Measurements from ENCODE around the gene PMS1. TPM values are rescaled to one million over a fixed set of nuclear protein-coding genes. Genes with fewer than 3 reads are reported as not detected.
"Not testable (repeated sequence)": the region's sequence is repeated elsewhere in the genome, so short reads cannot be mapped to it uniquely, and the experiment has no call there.

The PMS1 gene
- total RNA-seq, 1 donor from 2014 or later, result 47.3 TPM

GRCh38 chr2:189879716-189880081 is 95.4 kb downstream of the PMS1 start:
- Mint-ChIP-seq H3K9me3 (no peaks in the 10 kb centered on the region), H3K4me1 (ENCODE audit: unreplicated experiment) (peaks cover 5% of the 10 kb centered on the region), H3K27me3 (no peaks in the 10 kb centered on the region), H3K4me3 (no peak overlapping the region), H3K36me3 (peaks cover 28% of the 10 kb centered on the region), H3K27ac (no peak overlapping the region)
- TF ChIP-seq CTCF (conservative IDR thresholded peaks at IDR 0.05), result no peak
- no peak for DNase-seq (ENCODE audit: extremely low spot score, unreplicated experiment)

GRCh38 chr2:189880429-189880828 is 96.2 kb downstream of the PMS1 start:
- Mint-ChIP-seq H3K36me3 (peaks cover 21% of the 10 kb centered on the region), H3K27me3 (no peaks in the 10 kb centered on the region), H3K27ac (no peak overlapping the region), H3K4me1 (ENCODE audit: unreplicated experiment) (peaks cover 5% of the 10 kb centered on the region), H3K9me3 (no peaks in the 10 kb centered on the region), H3K4me3 (no peak overlapping the region)
- no peak for TF ChIP-seq CTCF (conservative IDR thresholded peaks at IDR 0.05)
- no peak for DNase-seq (ENCODE audit: extremely low spot score, unreplicated experiment)

GRCh38 chr2:189880832-189881492 is 96.7 kb downstream of the PMS1 start:
- Mint-ChIP-seq H3K27me3 (no peaks in the 10 kb centered on the region), H3K36me3 (peaks cover 20% of the 10 kb centered on the region), H3K9me3 (no peaks in the 10 kb centered on the region), H3K4me3 (no peak overlapping the region), H3K4me1 (ENCODE audit: unreplicated experiment) (peaks cover 5% of the 10 kb centered on the region), H3K27ac (no peak overlapping the region)
- DNase-seq (ENCODE audit: extremely low spot score, unreplicated experiment), result no peak
- no peak for TF ChIP-seq CTCF (conservative IDR thresholded peaks at IDR 0.05)

- Mint-ChIP-seq H3K27me3 (no peaks in the 10 kb centered on the region), H3K4me3 (no peak overlapping the region), H3K9me3 (peaks cover 8% of the 10 kb centered on the region), H3K27ac (no peak overlapping the region), H3K36me3 (no peaks in the 10 kb centered on the region), H3K4me1 (ENCODE audit: unreplicated experiment) (peaks cover 2% of the 10 kb centered on the region)
- no peak for TF ChIP-seq CTCF (conservative IDR thresholded peaks at IDR 0.05)
- no peak for DNase-seq (ENCODE audit: extremely low spot score, unreplicated experiment)
Observed at GRCh38 chr2:189885368-189885767, 101.1 kb downstream of the PMS1 start.

- H3K27ac Mint-ChIP-seq; H3K36me3 Mint-ChIP-seq; H3K9me3 Mint-ChIP-seq; H3K4me1 Mint-ChIP-seq (ENCODE audit: unreplicated experiment); H3K4me3 Mint-ChIP-seq; H3K27me3 Mint-ChIP-seq; DNase-seq (ENCODE audit: extremely low spot score, unreplicated experiment): not testable (repeated sequence)
Observed at GRCh38 chr2:189892546-189893294, 108.5 kb downstream of the PMS1 start.

- no peak for TF ChIP-seq CTCF (conservative IDR thresholded peaks at IDR 0.05)
- no peaks in the 10 kb centered on the region for H3K4me1 Mint-ChIP-seq (ENCODE audit: unreplicated experiment)
- no peak overlapping the region for H3K4me3 Mint-ChIP-seq
- H3K27ac Mint-ChIP-seq, result no peak overlapping the region
- H3K36me3 Mint-ChIP-seq, result no peaks in the 10 kb centered on the region
- DNase-seq (ENCODE audit: extremely low spot score, unreplicated experiment), result no peak
- no peaks in the 10 kb centered on the region for H3K27me3 Mint-ChIP-seq
- H3K9me3 Mint-ChIP-seq, result no peaks in the 10 kb centered on the region
Observed at GRCh38 chr2:189896809-189897208, 112.6 kb downstream of the PMS1 start.
